HG03175 (cell line): ENCODE results near the gene HYI.
"Not testable (repeated sequence)": the region's sequence is repeated elsewhere in the genome, so short reads cannot be mapped to it uniquely, and the experiment has no call there.

Experiments used
- ATAC-seq: cut with Tn5 transposase; IDR thresholded peaks from one replicate; pipeline ENCODE4 v1.9.1; 2021; ENCODE audit warnings: mild to moderate bottlenecking, moderate library complexity; ENCODE audit not compliant: unreplicated experiment

Gene HYI

DNA sequence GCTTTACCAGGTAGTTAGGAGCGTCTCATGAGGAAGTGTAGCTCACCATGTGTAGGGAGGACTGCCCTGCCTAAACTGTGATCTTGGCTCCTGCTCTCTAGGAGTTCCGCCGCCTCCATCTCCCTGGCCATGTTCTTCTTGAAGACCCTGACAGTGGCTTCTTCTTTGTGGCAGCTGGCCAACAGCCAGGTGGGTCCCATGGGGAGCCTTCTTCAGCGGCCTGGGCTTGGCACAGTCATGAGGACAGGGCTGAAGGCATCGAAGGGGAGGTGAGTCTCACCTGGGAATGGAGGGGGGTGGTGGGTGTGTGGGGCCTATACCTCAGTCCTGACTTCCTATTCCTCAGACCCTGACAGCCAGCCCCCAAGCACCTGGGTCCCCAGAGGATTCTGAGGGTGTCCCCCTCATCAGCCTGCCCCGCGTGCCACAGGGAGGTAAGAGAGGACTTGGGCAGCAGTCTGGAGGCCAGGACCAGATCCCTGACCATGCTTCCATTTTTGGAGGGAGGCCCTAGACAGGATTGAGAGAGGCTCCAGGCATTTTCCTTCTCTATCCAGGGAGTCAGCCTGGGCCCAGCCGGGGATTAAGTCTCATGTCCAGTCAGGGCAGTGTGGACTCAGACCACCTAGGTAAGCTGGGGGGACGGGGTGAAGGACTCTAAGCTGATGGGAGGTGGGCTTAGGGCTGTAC is 21.4 kb downstream of the HYI start:
- no peak for ATAC-seq

DNA sequence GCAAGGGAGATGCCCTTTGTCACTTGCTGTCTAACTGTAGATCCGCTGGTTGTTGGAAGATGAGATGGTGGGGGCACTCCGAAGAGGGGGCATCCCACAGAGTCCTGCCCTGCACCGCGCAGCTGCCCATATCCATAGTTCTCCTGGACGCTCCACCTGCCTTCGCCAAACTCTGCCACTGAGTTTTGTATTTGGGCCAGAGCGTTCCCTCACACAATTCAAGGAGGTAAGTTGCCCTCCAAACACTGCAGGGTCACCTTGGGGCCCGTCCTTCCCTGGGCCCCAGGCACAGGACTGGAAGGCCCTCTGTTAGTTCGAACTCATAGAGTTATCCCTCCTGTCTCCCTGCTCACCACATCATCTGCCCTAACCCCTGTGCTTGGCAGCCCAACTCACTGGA is 22.1 kb downstream of the HYI start:
- ATAC-seq, result no peak

DNA sequence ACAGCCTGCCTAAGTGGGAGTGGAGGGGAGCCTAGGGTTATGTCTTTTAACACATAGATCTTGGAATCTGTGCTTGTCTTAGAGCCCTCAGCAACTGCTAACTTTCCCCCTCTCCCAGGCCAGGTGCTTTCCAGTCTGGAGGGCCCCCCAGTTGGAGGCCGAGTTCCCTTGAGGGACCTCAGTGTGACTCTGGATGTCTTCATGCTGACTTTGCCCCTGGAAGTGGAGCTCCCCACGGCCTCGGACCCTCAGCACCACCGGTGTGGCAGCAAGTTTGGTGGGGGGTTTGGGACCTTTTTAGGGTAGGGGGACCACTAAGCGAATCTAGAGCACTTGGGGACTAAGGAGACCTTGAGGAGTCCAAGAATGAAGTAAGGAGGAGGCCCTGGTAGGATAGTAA is 22.9 kb downstream of the HYI start:
- no peak for ATAC-seq

DNA sequence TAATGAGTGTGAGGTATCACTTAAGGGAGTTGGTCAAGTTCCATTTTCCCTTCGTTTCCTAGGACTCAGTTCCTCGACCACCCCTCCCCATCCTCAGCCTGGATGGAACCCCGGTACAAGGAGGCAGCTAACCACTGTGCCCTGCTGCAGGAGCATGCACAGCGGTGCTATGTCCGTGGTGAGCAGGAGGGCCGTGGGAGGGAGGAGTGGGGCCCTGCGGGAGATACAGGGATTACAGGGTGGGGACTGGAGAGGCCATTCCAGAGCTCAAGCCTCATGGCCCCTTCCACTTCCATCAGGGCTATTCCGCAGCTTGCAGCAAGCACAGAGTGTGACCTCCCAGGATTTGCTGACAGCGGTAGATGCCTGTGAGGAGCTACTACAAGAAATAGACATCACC is 25.8 kb downstream of the HYI start:
- ATAC-seq, result no peak

DNA sequence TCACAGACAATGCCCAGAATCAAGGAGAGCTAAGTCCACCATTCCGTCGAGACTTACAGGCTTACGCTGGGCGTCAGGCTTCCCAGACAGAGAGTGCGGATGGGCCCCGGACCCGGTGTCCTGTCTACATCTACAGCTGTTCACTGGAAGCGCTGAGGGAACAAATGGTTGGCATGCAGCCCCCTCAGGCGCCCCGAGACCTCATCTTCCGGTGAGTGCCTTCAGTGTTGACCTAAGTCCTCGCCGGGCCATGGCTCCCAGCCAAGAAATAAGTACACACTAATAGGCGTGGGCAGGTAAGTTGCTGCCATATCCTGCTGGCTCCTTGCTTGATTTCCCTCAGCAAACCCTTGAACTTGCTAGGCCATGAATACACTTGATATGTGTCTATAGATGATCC is 26.2 kb downstream of the HYI start:
- ATAC-seq, result no peak

DNA sequence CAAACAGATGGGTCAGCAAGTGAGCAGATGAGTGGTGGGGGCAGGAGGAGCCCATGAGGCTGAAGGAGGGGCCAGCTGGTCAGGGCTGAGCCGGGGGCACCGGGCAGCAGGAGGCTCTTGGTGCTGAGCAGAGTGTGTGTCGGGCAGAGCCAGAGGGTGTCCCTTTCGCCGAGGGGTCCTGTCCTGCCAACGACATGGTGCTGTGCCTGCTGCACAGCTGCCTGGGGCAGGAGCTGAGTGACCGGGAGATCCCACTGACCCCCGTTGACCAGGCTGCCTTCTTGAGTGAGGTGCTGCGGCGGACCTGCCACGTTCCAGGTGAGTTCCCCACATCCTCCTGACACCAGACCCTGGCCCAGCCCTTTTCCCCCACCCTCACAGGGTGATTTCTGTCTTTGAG is 27.5 kb downstream of the HYI start:
- no peak for ATAC-seq

DNA sequence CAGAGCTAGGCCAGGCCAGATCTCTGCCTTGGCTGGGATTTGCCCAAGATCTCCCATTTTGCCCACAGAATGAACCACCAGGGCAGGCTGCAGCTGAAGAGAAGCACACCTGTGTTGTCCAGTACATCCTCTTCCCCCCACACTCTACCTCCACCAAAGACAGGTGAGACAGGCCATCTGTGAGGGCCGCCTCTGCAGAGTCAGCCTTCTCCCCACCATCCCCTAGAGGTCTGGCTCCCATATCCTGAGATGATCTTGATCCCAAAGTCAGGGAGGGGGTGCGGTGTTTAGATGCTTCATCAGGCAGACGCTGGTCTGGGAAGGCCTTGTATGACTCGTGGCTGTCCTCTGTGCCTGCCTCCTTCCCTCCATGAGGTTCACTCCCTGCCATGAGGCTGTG is 28.7 kb downstream of the HYI start:
- ATAC-seq, result no peak

DNA sequence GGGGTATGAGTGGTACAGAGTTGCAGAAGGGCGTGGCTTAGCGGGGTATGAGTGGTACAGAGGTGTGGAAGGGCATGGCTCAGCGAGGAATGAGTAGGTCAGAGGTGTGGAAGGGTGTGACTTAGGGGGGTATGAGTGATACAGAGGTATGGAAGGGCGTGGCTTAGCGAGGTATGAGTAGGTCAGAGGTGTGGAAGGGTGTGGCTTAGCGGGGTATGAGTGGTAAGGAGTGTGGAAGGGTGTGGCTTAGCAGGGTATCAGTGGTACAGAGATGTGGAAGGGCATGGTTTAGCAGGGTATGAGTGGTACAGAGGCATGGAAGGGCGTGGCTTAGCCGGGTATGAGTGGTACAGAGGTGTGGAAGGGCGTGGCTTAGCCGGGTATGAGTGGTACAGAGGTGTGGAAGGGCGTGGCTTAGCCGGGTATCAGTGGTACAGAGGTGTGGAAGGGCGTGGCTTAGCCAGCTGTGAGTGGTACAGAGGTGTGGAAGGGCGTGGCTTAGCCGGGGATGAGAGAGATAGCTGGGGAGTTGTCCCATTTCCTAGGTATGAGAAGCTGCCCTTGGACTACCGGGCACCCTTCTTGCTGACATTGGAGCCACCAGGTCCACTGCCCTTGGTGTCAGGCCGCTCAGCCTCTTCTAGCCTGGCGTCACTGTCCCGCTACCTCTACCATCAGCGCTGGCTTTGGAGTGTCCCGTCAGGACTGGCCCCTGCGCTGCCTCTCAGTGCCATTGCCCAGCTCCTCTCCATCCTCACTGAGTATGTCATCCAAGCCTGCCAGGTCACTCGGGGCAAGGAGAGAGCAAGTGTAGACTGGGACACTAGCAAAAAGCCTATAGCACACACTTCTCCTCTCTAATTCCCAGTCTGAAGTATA is 29.8 kb downstream of the HYI start:
- ATAC-seq, result no peak

DNA sequence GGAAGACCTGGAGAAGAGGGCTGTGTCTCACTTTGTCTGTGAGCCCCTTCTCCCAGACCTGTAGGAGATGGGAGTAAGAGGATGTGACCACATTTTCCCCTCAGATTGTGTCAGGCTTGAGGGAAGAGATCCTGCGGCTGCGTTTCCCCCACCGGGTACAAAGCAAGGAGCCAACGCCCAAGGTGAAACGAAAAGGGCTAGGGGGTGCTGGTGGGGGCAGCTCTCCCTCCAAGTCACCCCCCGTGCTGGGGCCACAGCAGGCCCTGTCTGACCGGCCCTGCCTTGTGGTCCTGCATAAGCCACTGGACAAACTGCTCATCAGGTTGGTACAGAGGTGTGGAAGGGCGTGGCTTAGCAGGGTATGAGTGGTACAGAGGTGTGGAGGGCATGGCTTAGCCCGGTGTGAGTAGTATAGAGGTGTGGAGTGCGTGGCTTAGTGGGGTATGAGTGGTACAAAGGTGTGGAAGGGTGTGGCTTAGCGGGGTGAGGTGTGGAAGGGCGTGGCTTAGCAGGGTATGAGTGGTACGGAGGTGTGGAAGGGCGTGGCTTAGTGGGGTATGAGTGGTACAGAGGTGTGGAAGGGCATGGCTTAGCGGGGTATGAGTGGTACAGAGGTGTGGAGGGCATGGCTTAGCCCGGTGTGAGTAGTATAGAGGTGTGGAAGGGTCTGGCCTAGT is 30.6 kb downstream of the HYI start:
- no peak for ATAC-seq

DNA sequence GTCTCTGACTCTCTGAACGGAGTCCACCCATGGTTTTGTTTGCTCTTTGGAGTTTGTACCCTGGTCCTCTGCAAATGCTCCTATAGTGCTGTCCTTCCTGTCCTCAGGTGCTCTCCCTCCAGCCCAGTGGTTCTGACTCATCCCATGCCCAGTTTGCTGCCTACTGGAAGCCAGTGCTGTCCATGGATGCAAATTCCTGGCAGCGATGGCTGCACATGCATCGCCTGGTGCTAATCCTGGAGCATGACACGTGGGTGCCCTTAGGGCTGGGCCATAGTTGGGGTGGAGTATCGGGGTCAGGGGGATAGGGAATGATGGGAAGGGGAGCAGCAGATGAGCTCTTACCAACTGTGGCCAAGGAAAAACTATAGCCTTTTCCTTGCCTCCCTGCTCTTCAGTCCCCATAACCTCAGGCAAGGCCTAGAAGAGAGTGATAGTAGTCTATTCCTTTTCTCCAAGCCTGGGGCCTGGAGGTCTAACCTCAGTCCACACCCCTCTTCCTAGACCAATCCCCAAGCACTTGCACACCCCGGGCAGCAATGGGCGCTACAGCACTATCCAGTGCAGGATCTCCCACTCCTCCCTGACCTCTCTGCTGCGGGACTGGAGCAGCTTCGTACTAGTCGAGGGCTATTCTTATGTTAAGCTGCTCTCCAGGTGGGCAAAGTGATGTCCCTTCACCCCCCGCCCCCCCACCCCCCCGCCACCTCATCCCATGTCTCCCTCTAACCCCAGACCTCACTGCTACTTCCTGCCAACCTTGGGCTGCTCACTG is 31.6 kb downstream of the HYI start:
- no peak for ATAC-seq

DNA sequence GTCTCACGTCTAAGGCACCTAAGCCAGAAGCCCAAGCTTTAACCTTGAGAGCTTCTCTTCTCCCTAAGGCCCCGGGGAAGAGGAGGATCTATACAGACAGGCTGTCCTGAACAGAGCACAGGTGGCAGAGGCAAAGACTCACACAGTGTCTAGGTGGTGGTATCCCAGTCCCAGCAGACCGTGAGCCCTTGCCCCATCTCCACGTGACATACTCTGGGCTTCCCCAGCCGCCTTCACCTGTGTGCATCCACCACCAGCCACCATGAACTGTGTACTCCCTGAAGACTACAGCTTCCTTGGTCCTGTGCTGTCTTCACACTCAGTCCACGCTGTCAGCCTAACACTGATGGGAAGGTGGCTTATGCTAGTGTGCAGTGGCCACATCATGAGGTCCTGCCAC is 32.3 kb downstream of the HYI start:
- ATAC-seq, result no peak

DNA sequence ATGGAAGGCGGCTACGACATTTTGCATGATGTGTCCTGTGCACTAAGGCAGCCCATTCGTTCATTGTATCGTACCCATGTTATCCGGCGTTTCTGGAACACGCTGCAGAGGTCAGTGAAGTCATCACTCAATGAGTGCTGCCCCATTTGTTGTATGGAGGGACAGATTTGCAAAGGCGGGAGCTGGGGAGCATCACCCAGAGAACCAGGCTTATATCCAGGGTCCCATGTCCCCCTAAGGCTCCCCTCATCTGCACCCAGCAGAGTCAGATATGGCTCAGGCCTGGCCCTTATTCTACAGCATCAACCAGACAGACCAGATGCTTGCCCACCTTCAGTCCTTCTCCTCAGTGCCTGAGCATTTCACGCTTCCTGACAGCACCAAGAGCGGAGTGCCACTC is 32.9 kb downstream of the HYI start:
- ATAC-seq, result no peak

DNA sequence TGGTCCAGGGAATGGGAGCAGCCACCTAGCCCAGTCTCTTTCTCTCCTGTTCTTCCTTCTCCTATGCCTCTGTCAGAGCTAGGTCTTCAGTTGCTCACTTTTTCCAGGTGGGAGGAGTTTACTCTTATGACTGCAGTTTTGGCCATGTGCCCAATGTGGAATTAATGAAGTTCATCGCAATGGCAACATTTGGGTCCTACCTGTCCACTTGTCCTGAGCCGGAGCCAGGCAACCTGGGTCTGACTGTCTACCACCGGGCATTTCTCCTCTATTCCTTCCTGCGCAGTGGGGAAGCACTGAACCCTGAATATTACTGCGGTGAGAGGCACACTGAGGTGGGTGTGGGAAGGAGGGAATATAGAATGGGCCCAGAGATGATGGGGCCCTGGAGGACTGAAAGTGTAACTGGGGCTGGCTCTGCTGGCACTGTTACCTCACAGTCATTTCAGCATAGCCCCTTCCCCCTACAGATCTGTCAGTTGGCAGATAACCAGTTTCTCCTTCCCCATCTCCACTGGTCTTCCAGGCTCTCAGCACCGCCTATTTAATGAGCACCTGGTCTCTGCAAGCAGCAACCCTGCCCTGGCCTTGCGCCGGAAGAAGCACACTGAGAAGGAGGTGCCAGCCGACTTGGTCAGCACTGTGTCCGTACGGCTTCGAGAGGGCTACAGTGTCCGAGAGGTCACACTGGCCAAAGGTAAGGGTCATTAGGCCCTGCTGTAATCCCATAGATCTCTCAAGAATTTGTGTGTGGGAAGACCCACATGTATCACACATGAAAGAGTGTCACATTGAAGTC is 33.9 kb downstream of the HYI start:
- no peak for ATAC-seq

DNA sequence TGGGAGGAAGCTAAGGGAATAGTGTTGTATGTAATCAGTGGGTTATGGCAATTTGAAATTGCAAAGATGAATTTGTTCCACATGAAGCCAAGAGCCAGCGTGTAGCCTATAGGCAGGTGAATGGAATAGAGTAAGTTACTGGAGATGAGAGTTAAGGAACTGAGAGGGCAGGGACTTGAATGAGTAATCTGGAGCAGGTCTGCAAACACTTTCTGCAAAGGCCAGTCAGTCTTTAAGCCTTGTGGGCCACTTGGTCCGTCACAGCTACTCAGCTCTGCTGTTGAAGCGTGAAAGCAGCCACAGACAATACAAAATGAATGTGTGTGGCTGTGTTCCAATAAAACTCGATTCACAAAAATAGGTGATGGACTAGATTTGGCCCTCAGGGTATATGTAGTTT is 34.9 kb downstream of the HYI start:
- ATAC-seq, result no peak

DNA sequence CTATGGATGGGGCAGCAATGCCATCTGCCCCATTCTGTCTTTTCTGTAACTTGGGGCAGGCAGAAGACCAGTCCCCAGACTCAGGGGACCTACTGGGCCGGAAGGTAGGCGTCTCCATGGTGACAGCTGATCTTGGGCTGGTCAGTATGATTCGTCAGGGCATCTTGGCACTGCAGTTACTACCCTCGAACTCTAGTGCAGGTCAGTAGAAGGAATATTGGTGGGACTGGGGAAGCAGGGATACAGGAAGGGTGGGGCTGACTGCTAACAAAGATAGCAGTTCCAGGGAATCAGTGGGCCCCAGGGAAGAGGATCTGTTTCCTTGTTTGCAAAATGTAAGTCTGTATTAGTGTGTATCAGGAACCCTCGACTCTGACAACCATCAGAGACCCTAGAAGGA is 37.8 kb downstream of the HYI start:
- ATAC-seq, result no peak

DNA sequence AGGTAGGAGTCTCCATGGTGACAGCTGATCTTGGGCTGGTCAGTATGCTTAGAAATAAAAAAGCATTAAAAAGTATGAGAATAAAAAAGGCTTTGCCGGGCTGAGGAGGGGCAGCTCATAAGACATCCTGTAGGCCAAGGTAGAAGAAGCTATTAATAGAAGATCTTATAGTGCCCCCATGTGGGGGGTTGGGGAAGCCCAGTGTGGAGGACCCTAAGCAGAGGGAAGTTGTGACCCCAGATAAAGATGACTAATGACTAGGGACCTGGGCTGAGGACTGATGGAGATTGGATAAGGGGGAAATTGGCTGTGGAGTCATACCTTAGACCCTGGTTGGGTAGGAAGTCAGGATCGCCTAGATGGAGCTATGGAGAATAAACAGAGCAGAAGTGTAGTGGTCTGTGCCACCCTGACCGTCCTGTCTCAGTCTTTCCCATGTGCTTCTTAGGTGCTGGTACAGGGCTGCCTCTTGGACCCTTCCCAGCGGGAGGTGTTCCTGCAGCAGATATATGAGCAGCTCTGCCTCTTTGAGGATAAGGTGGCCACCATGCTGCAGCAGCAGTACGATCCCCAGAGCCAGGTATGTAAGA is 39.0 kb downstream of the HYI start:
- ATAC-seq, result no peak

DNA sequence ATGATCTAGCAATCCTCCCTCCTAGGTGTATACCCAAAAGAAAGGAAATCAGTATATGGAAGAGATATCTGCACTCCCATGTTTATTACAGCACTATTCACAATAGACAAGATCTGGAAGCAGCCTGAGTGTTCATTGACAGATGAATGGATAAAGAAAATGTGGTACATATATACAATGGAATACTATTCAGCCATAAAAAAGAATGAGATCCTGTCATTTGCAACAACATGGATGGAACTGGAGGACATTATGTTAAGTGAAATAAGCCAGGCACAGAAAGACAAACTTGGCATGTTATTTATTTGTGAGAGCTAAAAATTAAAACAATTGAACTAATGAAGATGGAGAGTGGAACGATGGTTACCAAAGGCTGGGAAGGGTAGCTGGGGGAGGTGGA is 40.3 kb downstream of the HYI start:
- ATAC-seq, result not testable (repeated sequence)

DNA sequence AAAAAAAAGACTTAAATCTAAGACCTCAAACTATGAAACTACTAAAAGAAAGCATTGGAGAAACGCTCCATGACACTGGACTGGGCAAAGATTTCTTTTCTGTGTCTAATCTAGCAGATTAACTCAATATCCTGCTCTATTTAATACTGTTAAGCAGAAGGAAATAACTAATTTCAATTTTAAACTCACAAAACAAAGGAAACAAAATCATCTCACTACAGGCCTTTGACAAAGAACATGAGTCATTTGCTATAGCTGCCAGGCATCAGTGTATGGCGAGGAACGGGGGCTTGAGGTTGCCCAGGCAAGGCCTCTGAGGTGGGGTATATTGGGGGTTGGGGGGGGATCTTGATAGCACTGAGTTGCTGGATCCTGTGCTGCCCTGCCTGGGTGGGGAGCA is 43.2 kb downstream of the HYI start:
- no peak for ATAC-seq

DNA sequence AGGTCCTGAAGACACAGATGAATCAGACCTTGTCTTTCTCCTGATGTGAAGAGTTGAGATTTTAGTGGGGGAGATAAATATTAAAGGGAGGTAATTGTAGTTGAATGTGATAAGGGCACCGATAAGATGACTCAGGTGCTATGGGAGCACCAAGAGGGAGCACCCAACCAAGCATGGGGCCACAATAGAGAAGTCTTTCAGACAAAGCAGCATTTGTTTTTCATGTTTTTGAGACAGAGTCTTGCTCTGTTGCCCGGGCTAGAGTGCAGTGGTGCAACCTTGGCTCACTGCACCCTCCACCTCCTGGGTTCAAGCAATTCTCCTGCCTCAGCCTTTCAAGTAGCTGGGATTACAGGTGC is 47.9 kb downstream of the HYI start:
- no peak for ATAC-seq

DNA sequence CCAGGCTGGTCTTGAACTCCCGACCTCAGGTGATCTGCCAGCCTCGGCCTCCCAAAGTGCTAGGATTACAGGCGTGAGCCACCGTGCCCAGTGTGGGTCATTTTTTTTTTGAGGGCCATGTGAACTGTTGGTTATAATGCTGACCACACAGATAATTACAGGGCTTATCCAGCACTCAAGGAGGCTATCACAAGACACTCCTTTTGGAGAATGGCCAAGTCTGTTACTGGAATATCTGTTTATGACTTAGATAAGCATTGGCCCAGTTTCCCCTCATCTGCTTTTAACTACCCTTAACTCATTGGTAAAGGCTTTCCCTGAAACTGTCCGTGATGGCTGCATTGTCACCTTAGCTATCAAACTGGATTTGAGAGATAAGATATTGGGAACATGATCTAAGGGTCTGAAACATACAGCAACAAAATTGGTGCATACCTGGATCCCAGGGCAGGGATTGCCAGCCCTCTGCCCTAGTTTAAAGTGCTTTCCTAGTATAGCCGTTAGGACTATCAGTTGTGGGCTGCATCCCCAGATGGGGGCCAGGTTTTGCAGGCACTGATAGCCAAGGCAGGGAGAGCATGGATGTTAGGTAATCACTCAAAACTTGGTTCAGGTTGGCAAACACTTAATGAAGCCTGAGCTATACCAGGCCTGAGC is 48.4 kb downstream of the HYI start:
- ATAC-seq, result no peak
